Adrenal gland (tissue), 5 donors: ENCODE measurements around the gene OR4D6.

Experiments used
- POLR2A ChIP-seq, 2 donors: fragments of 450-650 bp; IDR thresholded peaks; one replicate each; pipeline ENCODE4 v1.6.1; 2017; ENCODE audit warnings: antibody characterized with exemption in 2 of 2, mild to moderate bottlenecking in 2 of 2, moderate library complexity in 1 of 2
- TF ChIP-seq, protein P1 (sequence below), 6 experiments: fragments of 450-650 bp in 4 of 6; fragments of 200-600 bp in 2 of 6; sonication (generic) in 1 of 6; IDR thresholded peaks; 1 replicate in 5 of 6; 2 replicates in 1 of 6; pipeline versions ENCODE4 v1.5.1 to v1.8.0; 2016 to 2021; ENCODE audit warnings: antibody characterized with exemption in 6 of 6, mild to moderate bottlenecking in 2 of 6, moderate library complexity in 1 of 6
- donor health status: DM: no; HTN: no; CAD: no.

DNA sequence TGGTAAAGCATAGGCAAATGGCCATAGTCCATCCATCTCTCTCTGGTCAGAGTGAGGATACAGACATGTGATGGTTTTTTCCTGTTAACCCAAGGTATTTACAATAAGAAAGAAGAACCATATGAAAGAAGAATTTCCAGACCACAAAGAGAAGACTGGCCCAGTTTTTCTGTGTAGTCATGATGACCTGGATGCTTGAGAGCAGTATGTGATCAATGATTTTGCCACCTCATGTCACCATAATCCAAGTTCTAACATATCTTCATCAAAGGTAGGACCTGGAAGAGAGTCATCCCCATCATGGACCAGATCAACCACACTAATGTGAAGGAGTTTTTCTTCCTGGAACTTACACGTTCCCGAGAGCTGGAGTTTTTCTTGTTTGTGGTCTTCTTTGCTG lies at the start of gene OR4D6:
- TF ChIP-seq, protein P1, sequence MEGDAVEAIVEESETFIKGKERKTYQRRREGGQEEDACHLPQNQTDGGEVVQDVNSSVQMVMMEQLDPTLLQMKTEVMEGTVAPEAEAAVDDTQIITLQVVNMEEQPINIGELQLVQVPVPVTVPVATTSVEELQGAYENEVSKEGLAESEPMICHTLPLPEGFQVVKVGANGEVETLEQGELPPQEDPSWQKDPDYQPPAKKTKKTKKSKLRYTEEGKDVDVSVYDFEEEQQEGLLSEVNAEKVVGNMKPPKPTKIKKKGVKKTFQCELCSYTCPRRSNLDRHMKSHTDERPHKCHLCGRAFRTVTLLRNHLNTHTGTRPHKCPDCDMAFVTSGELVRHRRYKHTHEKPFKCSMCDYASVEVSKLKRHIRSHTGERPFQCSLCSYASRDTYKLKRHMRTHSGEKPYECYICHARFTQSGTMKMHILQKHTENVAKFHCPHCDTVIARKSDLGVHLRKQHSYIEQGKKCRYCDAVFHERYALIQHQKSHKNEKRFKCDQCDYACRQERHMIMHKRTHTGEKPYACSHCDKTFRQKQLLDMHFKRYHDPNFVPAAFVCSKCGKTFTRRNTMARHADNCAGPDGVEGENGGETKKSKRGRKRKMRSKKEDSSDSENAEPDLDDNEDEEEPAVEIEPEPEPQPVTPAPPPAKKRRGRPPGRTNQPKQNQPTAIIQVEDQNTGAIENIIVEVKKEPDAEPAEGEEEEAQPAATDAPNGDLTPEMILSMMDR (IDR thresholded peaks at IDR 0.05), result no peak
- no peak for TF ChIP-seq POLR2A (IDR thresholded peaks at IDR 0.05)
